WTC11 (cell line): Measurements from ENCODE around the gene MMP11. TPM values are rescaled to one million over a fixed set of nuclear protein-coding genes. Genes with fewer than 3 reads are reported as not detected.

Experiments
- ATAC-seq: fragments of 200-7000 bp; cut with Tn5 transposase; 2 replicates; pipeline ENCODE4 v1.10.0; 2021; ENCODE audit warnings: mild to moderate bottlenecking, moderate library complexity
- CTCF ChIA-PET: fragments of 300-600 bp; sonication (Branson Sonifier 250); formaldehyde crosslinking; loops from one replicate; lab custom pipeline; 2021; ENCODE audit warnings: antibody characterized with exemption; lab: Charles Lee
- POLR2A ChIA-PET: fragments of 350-600 bp; sonication (Branson Sonifier 250); formaldehyde crosslinking; loops from one replicate; lab custom pipeline; 2021; ENCODE audit warnings: antibody characterized with exemption; lab: Charles Lee
- DNase-seq: peaks from one replicate; pipeline ENCODE4 v3.0.0; 2021; ENCODE audit warnings: low spot score
- H3K27ac Mint-ChIP-seq: 2 replicates; pipeline ENCODE4 v1.8.0; 2021; ENCODE audit warnings: mixed read lengths
- H3K27me3 Mint-ChIP-seq: 2 replicates; pipeline ENCODE4 v1.8.0; 2021; ENCODE audit warnings: low read depth, mild to moderate bottlenecking, moderate library complexity, mixed read lengths
- H3K36me3 Mint-ChIP-seq: 2 replicates; pipeline ENCODE4 v1.8.0; 2021; ENCODE audit warnings: mixed read lengths
- H3K4me1 Mint-ChIP-seq: 2 replicates; pipeline ENCODE4 v1.8.0; 2022; ENCODE audit warnings: mixed read lengths
- H3K4me3 Mint-ChIP-seq: 2 replicates; pipeline ENCODE4 v1.8.0; 2021; ENCODE audit warnings: mild to moderate bottlenecking, moderate library complexity, mixed read lengths
- H3K9me3 Mint-ChIP-seq: 2 replicates; pipeline ENCODE4 v1.8.0; 2021; ENCODE audit warnings: mixed read lengths
- ATF2 ChIP-seq: sonication (generic); formaldehyde crosslinking; IDR thresholded peaks from 2 replicates; pipeline ENCODE4 v1.8.1; 2022; ENCODE audit warnings: low read depth, missing genetic modification reagents, borderline replicate concordance
- CREB1 ChIP-seq: sonication (generic); formaldehyde crosslinking; IDR thresholded peaks from 2 replicates; pipeline ENCODE4 v1.8.0; 2023; ENCODE audit warnings: mild to moderate bottlenecking, missing genetic modification reagents
- ETV6 ChIP-seq: sonication (generic); formaldehyde crosslinking; IDR thresholded peaks from 2 replicates; pipeline ENCODE4 v1.8.1; 2022; ENCODE audit warnings: mild to moderate bottlenecking, missing genetic modification reagents
- GRHL2 ChIP-seq: fragments of 250-450 bp; sonication (Bioruptor Pico); IDR thresholded peaks from 2 replicates; pipeline ENCODE4 v1.8.0; 2022; ENCODE audit warnings: mild to moderate bottlenecking, moderate library complexity; ENCODE audit not compliant: insufficient replicate concordance, severe bottlenecking
- HMGA2 ChIP-seq: fragments of 250-450 bp; sonication (Bioruptor Pico); IDR thresholded peaks from 2 replicates; pipeline ENCODE4 v1.4.0; 2021; ENCODE audit warnings: mild to moderate bottlenecking, moderate library complexity
- NFYB ChIP-seq: sonication (generic); formaldehyde crosslinking; conservative IDR thresholded peaks from 2 replicates; pipeline ENCODE4 v1.8.0; 2022; ENCODE audit warnings: low read depth, missing genetic modification reagents
- SMAD3 ChIP-seq: sonication (generic); formaldehyde crosslinking; IDR thresholded peaks from 2 replicates; pipeline ENCODE4 v1.8.0; 2022; ENCODE audit warnings: missing genetic modification reagents, mild to moderate bottlenecking, borderline replicate concordance
- TCF7 ChIP-seq: sonication (generic); formaldehyde crosslinking; IDR thresholded peaks from 2 replicates; pipeline ENCODE4 v1.8.0; 2022; ENCODE audit warnings: mild to moderate bottlenecking, low read depth, missing genetic modification reagents, moderate library complexity
- USF2 ChIP-seq: sonication (generic); formaldehyde crosslinking; IDR thresholded peaks from 2 replicates; pipeline ENCODE4 v1.8.1; 2023; ENCODE audit warnings: mild to moderate bottlenecking, missing genetic modification reagents, moderate library complexity
- ZNF317 ChIP-seq: sonication (generic); formaldehyde crosslinking; IDR thresholded peaks from 2 replicates; pipeline ENCODE4 v1.8.1; 2023; ENCODE audit warnings: low read depth, mild to moderate bottlenecking, moderate library complexity, missing genetic modification reagents, borderline replicate concordance
- total RNA-seq: library from RNA; stranded (reverse); gene quantifications from 3 replicates; pipeline ENCODE4 v1.2.3, GENCODE V29; 2021
- TF ChIP-seq, protein P1 (sequence below): sonication (generic); formaldehyde crosslinking; conservative IDR thresholded peaks from 2 replicates; pipeline ENCODE4 v1.8.1; 2023; ENCODE audit warnings: mild to moderate bottlenecking, low read depth, missing genetic modification reagents, moderate library complexity
- TF ChIP-seq, protein P2 (sequence below): fragments of 250-450 bp; sonication (Bioruptor Pico); conservative IDR thresholded peaks from 2 replicates; pipeline ENCODE4 v1.9.0; 2021; ENCODE audit warnings: mild to moderate bottlenecking
- TF ChIP-seq, protein P3 (sequence below): sonication (generic); formaldehyde crosslinking; IDR thresholded peaks from 2 replicates; pipeline ENCODE4 v1.8.1; 2022; ENCODE audit warnings: mild to moderate bottlenecking, missing genetic modification reagents, moderate library complexity, borderline replicate concordance

MMP11 gene
- total RNA-seq, 1 experiment from 2014 or later = 16.5 TPM

- TF ChIP-seq, protein P1, sequence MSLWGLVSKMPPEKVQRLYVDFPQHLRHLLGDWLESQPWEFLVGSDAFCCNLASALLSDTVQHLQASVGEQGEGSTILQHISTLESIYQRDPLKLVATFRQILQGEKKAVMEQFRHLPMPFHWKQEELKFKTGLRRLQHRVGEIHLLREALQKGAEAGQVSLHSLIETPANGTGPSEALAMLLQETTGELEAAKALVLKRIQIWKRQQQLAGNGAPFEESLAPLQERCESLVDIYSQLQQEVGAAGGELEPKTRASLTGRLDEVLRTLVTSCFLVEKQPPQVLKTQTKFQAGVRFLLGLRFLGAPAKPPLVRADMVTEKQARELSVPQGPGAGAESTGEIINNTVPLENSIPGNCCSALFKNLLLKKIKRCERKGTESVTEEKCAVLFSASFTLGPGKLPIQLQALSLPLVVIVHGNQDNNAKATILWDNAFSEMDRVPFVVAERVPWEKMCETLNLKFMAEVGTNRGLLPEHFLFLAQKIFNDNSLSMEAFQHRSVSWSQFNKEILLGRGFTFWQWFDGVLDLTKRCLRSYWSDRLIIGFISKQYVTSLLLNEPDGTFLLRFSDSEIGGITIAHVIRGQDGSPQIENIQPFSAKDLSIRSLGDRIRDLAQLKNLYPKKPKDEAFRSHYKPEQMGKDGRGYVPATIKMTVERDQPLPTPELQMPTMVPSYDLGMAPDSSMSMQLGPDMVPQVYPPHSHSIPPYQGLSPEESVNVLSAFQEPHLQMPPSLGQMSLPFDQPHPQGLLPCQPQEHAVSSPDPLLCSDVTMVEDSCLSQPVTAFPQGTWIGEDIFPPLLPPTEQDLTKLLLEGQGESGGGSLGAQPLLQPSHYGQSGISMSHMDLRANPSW (CRISPR knock-in tag) = no peak
- TF ChIP-seq ETV6 (CRISPR knock-in tag) (peak; percentile 29; the same call in 1 of the 2 replicates), CREB1 (0 out of 2 replicates have a peak, but pooled peaks have one; percentile 6), GRHL2 (CRISPR knock-in tag) (no peak), HMGA2 (CRISPR knock-in tag) (no peak), NFYB (CRISPR knock-in tag) (no peak), ATF2 (no peak), USF2 (CRISPR knock-in tag) (peak; percentile 27; the same call in 1 of the 2 replicates), ZNF317 (CRISPR knock-in tag) (no peak)
- TF ChIP-seq, protein P2, sequence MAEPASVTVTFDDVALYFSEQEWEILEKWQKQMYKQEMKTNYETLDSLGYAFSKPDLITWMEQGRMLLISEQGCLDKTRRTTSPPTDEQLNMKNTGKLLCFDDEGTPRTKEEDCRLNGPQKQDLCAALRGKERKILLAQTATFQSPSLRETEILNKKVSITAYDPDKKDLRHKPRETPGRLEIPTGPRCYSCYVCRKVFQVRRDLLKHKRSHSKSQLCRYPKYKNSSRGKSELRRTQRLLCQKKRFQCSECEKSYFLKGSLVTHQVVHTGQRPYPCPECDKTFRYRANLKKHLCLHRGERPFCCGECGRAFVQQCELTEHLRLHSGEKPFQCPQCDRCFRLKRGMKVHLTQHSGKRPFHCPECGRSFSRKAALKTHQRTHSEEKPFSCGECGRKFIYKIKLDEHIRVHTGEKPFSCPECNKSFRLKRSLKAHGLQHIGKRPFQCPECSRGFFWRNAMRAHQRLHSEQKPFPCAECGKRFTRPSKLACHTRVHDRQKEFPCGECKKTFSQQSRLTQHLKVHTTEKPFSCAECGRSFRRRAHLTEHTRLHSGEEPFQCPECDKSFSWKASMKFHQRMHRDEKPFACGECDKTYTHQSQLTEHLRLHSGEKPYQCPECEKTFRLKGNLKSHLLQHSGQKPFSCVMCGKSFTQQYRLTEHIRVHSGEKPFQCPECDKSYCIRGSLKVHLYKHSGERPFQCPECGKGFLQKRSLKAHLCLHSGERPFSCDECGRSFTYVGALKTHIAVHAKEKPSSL (CRISPR knock-in tag) = no peak
Measured at GRCh38 chr22:23751441-23751996, 21.1 kb upstream of the MMP11 start (continued).

DNA sequence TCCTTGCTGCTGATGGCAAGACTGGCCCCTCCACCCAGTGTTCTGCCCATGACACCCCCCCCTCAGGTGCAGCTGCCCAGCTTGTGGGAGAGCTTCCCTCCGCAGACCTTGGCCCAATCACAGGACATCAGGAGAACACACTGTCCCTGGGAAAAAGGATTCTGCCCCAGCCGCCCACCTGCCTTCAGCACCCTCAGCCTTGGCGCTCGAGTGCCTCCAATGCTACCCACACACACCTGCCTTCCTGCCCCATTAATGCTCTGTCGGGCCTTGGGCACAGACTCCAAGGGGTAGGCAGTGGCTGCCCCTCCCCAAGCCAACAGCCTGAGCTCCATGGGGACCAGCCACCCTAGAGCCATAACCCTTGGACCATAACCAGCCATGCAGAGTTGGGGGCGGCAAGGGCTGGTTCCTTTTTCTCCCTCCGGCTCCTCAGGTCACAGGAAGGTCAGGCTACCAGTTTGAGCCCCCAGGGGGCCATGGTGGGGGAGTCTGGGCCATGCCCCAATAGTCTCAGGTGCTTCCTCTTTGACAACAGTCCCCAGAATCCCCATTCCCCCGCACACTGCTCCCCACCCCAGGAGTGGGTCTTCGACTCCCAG is 20.5 kb upstream of the MMP11 start:
- peak overlapping the region; percentile 80 for H3K4me3 Mint-ChIP-seq
- DNase-seq = no peak
- peaks cover 28% of the 10 kb centered on the region for H3K4me1 Mint-ChIP-seq
- TF ChIP-seq SMAD3 (CRISPR knock-in tag) = 0 out of 2 replicates have a peak, but pooled peaks have one; percentile 33
- TF ChIP-seq, protein P3, sequence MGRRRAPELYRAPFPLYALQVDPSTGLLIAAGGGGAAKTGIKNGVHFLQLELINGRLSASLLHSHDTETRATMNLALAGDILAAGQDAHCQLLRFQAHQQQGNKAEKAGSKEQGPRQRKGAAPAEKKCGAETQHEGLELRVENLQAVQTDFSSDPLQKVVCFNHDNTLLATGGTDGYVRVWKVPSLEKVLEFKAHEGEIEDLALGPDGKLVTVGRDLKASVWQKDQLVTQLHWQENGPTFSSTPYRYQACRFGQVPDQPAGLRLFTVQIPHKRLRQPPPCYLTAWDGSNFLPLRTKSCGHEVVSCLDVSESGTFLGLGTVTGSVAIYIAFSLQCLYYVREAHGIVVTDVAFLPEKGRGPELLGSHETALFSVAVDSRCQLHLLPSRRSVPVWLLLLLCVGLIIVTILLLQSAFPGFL = no peak
- TF ChIP-seq, all 79 proteins: peak for 1
- ATAC-seq = no peak
- CTCF ChIA-PET = interaction anchor here (0.7 to 0.9 kb wide), 2 partner anchors 94 to 161 kb away, joined by 3 to 6 read pairs; no protein-coding TSS in a partner anchor
- Mint-ChIP-seq H3K27ac (peak overlapping the region; percentile 89), H3K27me3 (no peaks in the 10 kb centered on the region), H3K9me3 (no peaks in the 10 kb centered on the region), H3K36me3 (no peaks in the 10 kb centered on the region)
- POLR2A ChIA-PET = interaction anchor here (0.7 kb wide), 1 partner anchor 305 kb away, joined by 5 read pairs; no protein-coding TSS in a partner anchor

DNA sequence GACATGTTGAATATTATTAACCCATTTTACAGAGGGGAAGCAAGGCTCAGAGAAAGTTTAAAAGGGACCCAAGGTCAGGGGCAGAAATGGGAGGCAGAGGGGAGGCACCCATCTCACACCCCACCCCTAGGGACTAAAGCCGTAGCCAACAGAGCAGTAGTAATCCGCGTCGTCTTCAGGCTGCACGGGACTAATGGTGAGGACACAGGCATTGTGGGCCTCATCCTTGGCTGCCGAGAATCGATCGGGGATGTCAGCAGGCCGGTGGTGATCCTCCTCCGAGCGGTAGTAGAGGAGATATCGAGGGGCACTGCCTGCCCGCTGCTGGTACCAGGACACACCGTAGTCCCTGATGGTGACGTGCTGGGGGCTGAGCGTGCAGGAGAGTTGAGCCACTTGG is 19.9 kb upstream of the MMP11 start:
- DNase-seq (no peak), ATAC-seq (no peak)
- Mint-ChIP-seq H3K9me3 (no peaks in the 10 kb centered on the region), H3K36me3 (no peaks in the 10 kb centered on the region), H3K4me1 (peaks cover 28% of the 10 kb centered on the region), H3K4me3 (peak overlapping the region; percentile 80; the same call in 1 of the 2 replicates), H3K27ac (no peak overlapping the region), H3K27me3 (no peaks in the 10 kb centered on the region)
- TF ChIP-seq TCF7 (CRISPR knock-in tag) = no peak
- ChIA-PET POLR2A (no interaction called here), CTCF (interaction anchor here (0.9 to 1.2 kb wide), 2 partner anchors 97 to 161 kb away, joined by 3 to 4 read pairs; no protein-coding TSS in a partner anchor)
